B cell (primary cell): ENCODE results near the gene NLGN4X. TPM values are rescaled to one million over a fixed set of nuclear protein-coding genes. Genes with fewer than 3 reads are reported as not detected.
A peak's percentile ranks its signal among the peaks of the same experiment; 100 is the strongest.

Experiments
- ATAC-seq: fragments of 200-7000 bp; cut with Tn5 transposase; one replicate; pipeline ENCODE4 v1.10.0; 2021; ENCODE audit warnings: low read depth, mild to moderate bottlenecking, moderate number of reproducible peaks, moderate library complexity
- CTCF ChIA-PET: fragments of 350-600 bp; sonication (Branson Sonifier 250); formaldehyde crosslinking; loops from one replicate; lab custom pipeline; 2021; ENCODE audit warnings: antibody characterized with exemption, inconsistent platforms; lab: Charles Lee
- POLR2A ChIA-PET: fragments of 350-600 bp; sonication (Branson Sonifier 250); formaldehyde crosslinking; loops from one replicate; lab custom pipeline; 2021; ENCODE audit warnings: antibody characterized with exemption; lab: Charles Lee
- DNase-seq: peaks from one replicate; pipeline ENCODE4 v3.0.0; 2013
- H2AFZ ChIP-seq: 2 replicates; pipeline ENCODE4 v1.6.1; 2012; ENCODE audit warnings: mild to moderate bottlenecking, low read depth, low read length; ENCODE audit not compliant: insufficient read depth, poor library complexity, severe bottlenecking
- H3K27ac ChIP-seq, 2 donors: 1 replicate in 1 of 2; 2 replicates in 1 of 2; pipeline ENCODE4 v1.5.1; 2012 to 2013; ENCODE audit warnings: low read length in 2 of 2, mild to moderate bottlenecking in 2 of 2, moderate library complexity in 1 of 2
- H3K27me3 ChIP-seq, 4 experiments: fragments of 200-600 bp in 1 of 4; sonication (generic) in 1 of 4; replicated peaks in 1 of 4; 1 replicate in 2 of 4; 2 replicates in 2 of 4; pipeline versions ENCODE4 v1.6.1 to v1.7.0; 2013 to 2016; ENCODE audit warnings: low read length in 3 of 4, mild to moderate bottlenecking in 2 of 4, mixed read lengths in 1 of 4, moderate library complexity in 1 of 4; ENCODE audit not compliant: insufficient read depth in 4 of 4, control insufficient read depth in 3 of 4; ENCODE audit errors: control extremely low read depth in 1 of 4
- H3K36me3 ChIP-seq, 2 experiments: replicated peaks in 1 of 2; 1 replicate in 1 of 2; 2 replicates in 1 of 2; pipeline versions ENCODE4 v1.6.1 to v1.7.1; 2013; ENCODE audit warnings: low read length in 1 of 2; ENCODE audit not compliant: insufficient read depth in 2 of 2, control insufficient read depth in 1 of 2; ENCODE audit errors: control extremely low read depth in 1 of 2, extremely low read depth in 1 of 2
- H3K4me1 ChIP-seq, 2 donors: fragments of 200-600 bp in 1 of 2; sonication (generic) in 1 of 2; 1 replicate in 1 of 2; 2 replicates in 1 of 2; pipeline versions ENCODE4 v1.5.1 to v1.6.1; 2013 to 2017; ENCODE audit warnings: low read length in 2 of 2; ENCODE audit not compliant: control insufficient read depth in 2 of 2, insufficient read depth in 2 of 2
- H3K4me2 ChIP-seq: replicated peaks from 2 replicates; pipeline ENCODE3; 2012; ENCODE audit warnings: mild to moderate bottlenecking, low read depth, low read length; ENCODE audit not compliant: poor library complexity, severe bottlenecking
- H3K4me3 ChIP-seq, 5 experiments: fragments of 200-600 bp in 1 of 5; sonication (generic) in 1 of 5; 1 replicate in 3 of 5; 2 replicates in 2 of 5; pipeline versions ENCODE4 v1.5.1 to v1.7.0; 2011 to 2016; ENCODE audit warnings: low read length in 4 of 5, mild to moderate bottlenecking in 4 of 5, low read depth in 2 of 5, control low read depth in 1 of 5, moderate library complexity in 1 of 5; ENCODE audit not compliant: insufficient read depth in 1 of 5; ENCODE audit errors: control extremely low read depth in 1 of 5, extremely low read depth in 1 of 5
- H3K79me2 ChIP-seq: fragments of 200-600 bp; sonication (generic); one replicate; pipeline ENCODE4 v1.6.0; 2016; ENCODE audit warnings: low read length; ENCODE audit not compliant: control insufficient read depth, insufficient read depth
- H3K9ac ChIP-seq: fragments of 200-600 bp; sonication (generic); 2 replicates; pipeline ENCODE4 v1.6.1; 2017; ENCODE audit warnings: mild to moderate bottlenecking, low read length, moderate library complexity
- H3K9me3 ChIP-seq, 3 donors: one replicate each; pipeline versions ENCODE4 v1.6.1 to v1.7.1; 2013; ENCODE audit warnings: low read length in 2 of 3; ENCODE audit not compliant: control insufficient read depth in 2 of 3, insufficient read depth in 1 of 3; ENCODE audit errors: control extremely low read depth in 1 of 3
- H4K20me1 ChIP-seq: 2 replicates; pipeline ENCODE4 v1.6.0; 2012; ENCODE audit warnings: mild to moderate bottlenecking, low read length; ENCODE audit not compliant: insufficient read depth, control insufficient read depth, poor library complexity, severe bottlenecking
- H3K27ac Mint-ChIP-seq: one replicate; pipeline ENCODE4 v1.8.0; 2021; ENCODE audit warnings: mixed read lengths
- H3K27me3 Mint-ChIP-seq: one replicate; pipeline ENCODE4 v1.8.0; 2021; ENCODE audit warnings: mixed read lengths
- H3K4me1 Mint-ChIP-seq: one replicate; pipeline ENCODE4 v1.8.0; 2021; ENCODE audit warnings: mixed read lengths
- H3K4me3 Mint-ChIP-seq: one replicate; pipeline ENCODE4 v1.8.0; 2021; ENCODE audit warnings: mixed read lengths
- H3K9me3 Mint-ChIP-seq: one replicate; pipeline ENCODE4 v1.8.0; 2022; ENCODE audit warnings: mixed read lengths; ENCODE audit not compliant: insufficient read depth
- CTCF ChIP-seq: fragments of 200-600 bp; IDR thresholded peaks from one replicate; pipeline ENCODE4 v1.8.0; 2022; ENCODE audit warnings: antibody characterized with exemption, mild to moderate bottlenecking
- EZH2 ChIP-seq: IDR thresholded peaks from 2 replicates; pipeline ENCODE4 v1.6.1; 2012; ENCODE audit warnings: borderline replicate concordance, low read depth, mild to moderate bottlenecking, moderate library complexity, low read length; ENCODE audit not compliant: insufficient read depth, poor library complexity, severe bottlenecking
- WGBS: methylation state at CpG from one replicate; pipeline ENCODE4 v1.1.5; 2013; ENCODE audit warnings: missing lambda C conversion rate; ENCODE audit not compliant: insufficient coverage; 5-methylcytosine and 5-hydroxymethylcytosine counted together
- intact Hi-C: fragments of 100-400 bp; cut with micrococcal nuclease; formaldehyde crosslinking; loops from one replicate; pipeline ENCODE4 v1.10.0; 2022
- polyA plus RNA-seq: library from polyadenylated mRNA; depleted of rRNA; stranded (reverse); fragments of >200 nt; gene quantifications from 2 replicates; pipeline ENCODE4 v1.2.3, GENCODE V29; 2012
- total RNA-seq, 2 donors: library from RNA; stranded (reverse); fragments of 120-200 nt in 1 of 2; gene quantifications; 1 replicate in 1 of 2; 2 replicates in 1 of 2; pipeline versions ENCODE4 v1.2.3 to v1.2.4, GENCODE V29; 2013 to 2022

Gene NLGN4X
- total and polyA plus RNA-seq, 2 donors (not counting 1 experiment from before 2014, with no cell fraction given) = 0.09 to 0.34 TPM

DNA sequence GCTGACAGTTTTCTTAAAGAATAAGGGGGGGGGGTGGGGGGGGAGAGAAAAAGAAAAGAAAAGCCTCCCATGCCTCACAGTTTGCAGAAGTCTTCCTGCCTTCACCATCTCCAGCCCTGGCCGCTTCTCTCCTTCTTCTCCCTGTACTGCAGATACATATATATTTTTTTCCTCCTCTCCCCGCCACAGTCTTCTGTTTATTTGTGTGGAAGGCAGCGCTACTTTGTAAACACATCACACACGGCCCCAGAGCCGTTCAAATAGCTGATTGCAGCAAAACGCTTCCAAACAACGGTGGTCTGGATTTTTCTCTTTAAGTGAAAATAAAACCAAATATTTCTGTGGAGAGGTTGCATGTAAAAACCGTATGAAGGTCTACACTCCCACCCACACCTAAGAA lies 732 bp downstream of the NLGN4X start:
- CTCF ChIA-PET = interaction anchor here (0.5 kb wide), 1 partner anchor 215 kb away, joined by 3 read pairs; no protein-coding TSS in a partner anchor
- no peak overlapping the region for H3K27ac Mint-ChIP-seq
- POLR2A ChIA-PET = no interaction called here

DNA sequence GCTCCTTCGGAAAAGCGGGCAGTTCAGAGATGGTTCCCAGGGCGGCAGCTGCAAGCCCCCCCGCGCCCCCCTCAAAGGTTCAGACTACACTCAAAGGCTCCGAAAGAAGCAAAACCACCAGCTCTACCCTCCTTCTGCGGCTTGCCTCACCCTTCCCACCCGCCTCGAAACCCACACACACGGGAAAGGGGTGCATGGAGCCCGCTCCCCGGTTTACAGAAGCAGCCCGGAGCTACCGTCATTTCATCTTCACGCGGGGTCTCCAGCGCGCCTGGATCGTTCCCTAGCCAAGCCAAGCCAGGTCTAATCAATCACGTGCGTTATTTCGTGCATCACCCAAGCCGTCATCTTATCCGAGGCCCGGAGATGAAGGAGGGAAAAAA lies 1.2 kb downstream of the NLGN4X start:
- Histone ChIP-seq H3K4me3 (peak overlapping the region in 1 of 5 experiments; percentile 42), H3K4me2 (peak overlapping the region; percentile 47), H3K27me3 (peaks cover 0 to 17% (median 7%) of the 10 kb centered on the region in 4 experiments), H3K9me3 (no peaks in the 10 kb centered on the region), H3K36me3 (no peaks in the 10 kb centered on the region), H3K4me1 (peaks cover 0 to 14% of the 10 kb centered on the region in 2 donors), H3K27ac (no peak overlapping the region), H4K20me1 (no peaks in the 10 kb centered on the region), H3K79me2 (no peaks in the 10 kb centered on the region), H2AFZ (no peak overlapping the region), H3K9ac (peak overlapping the region; percentile 29)
- ATAC-seq (no peak), DNase-seq (no peak)
- Mint-ChIP-seq H3K4me1 (peaks cover 2% of the 10 kb centered on the region), H3K27ac (no peak overlapping the region), H3K9me3 (no peaks in the 10 kb centered on the region), H3K27me3 (peaks cover 21% of the 10 kb centered on the region), H3K4me3 (peak overlapping the region; percentile 70)
- TF ChIP-seq EZH2 (no peak), CTCF (no peak)
- intact Hi-C loops = no loop called here
- CTCF ChIA-PET = no interaction called here
- POLR2A ChIA-PET = no interaction called here
- WGBS = 2% methylated on average over 9 of the region's 25 CpGs

More for the DNA sequence above, 732 bp downstream of the NLGN4X start:
- H3K36me3 ChIP-seq = no peaks in the 10 kb centered on the region
- H3K27me3 ChIP-seq = peaks cover 0 to 17% (median 7%) of the 10 kb centered on the region in 4 experiments
- TF ChIP-seq EZH2 = no peak
- TF ChIP-seq CTCF = no peak
- intact Hi-C loops = no loop called here
- H3K4me3 ChIP-seq = no peak overlapping the region
- no CpG with 5 or more reads among the region's 8 CpGs for WGBS
- Mint-ChIP-seq H3K27me3 (peaks cover 21% of the 10 kb centered on the region), H3K9me3 (no peaks in the 10 kb centered on the region), H3K4me1 (peaks cover 2% of the 10 kb centered on the region), H3K4me3 (no peak overlapping the region)
- no peaks in the 10 kb centered on the region for H3K79me2 ChIP-seq
- H3K27ac ChIP-seq = no peak overlapping the region
- H3K9me3 ChIP-seq = no peaks in the 10 kb centered on the region
- H3K9ac ChIP-seq = no peak overlapping the region
- no peak for DNase-seq
- no peak overlapping the region for H3K4me2 ChIP-seq
- H3K4me1 ChIP-seq = peaks cover 0 to 14% of the 10 kb centered on the region in 2 donors
- no peak for ATAC-seq
- no peaks in the 10 kb centered on the region for H4K20me1 ChIP-seq
- no peak overlapping the region for H2AFZ ChIP-seq
